Pancreas (tissue), 10 donors: ENCODE measurements around the gene CDCA7L. TPM values are rescaled to one million over a fixed set of nuclear protein-coding genes. Genes with fewer than 3 reads are reported as not detected.

Experiments used
- ATAC-seq, 4 donors: fragments of 200-7000 bp; cut with Tn5 transposase; one replicate each; pipeline versions ENCODE4 v1.8.0 to v1.9.1; 2020; ENCODE audit warnings: mild to moderate bottlenecking in 4 of 4, moderate library complexity in 4 of 4
- DNase-seq, 6 donors: peaks; one replicate each; pipeline ENCODE4 v3.0.0-alpha.2; 2020
- FAIRE-seq: peaks from 2 replicates; lab custom pipeline; 2012; peaks lifted over from hg19 to GRCh38; lab: Jason Lieb, UNC
- H3K27ac ChIP-seq, 4 donors: fragments of 200-600 bp; sonication (generic); 1 replicate in 3 of 4; 2 replicates in 1 of 4; pipeline versions ENCODE4 v1.5.0 to v1.8.0; 2020
- H3K27me3 ChIP-seq, 4 donors: fragments of 200-600 bp; one replicate each; pipeline ENCODE4 v1.8.0; 2021
- H3K36me3 ChIP-seq, 3 donors: fragments of 200-600 bp; sonication (generic) in 1 of 3; one replicate each; pipeline versions ENCODE4 v1.5.0 to v1.8.0; 2020 to 2021
- H3K4me1 ChIP-seq, 3 donors: fragments of 200-600 bp; one replicate each; pipeline ENCODE4 v1.8.0; 2021
- H3K4me3 ChIP-seq, 4 donors: fragments of 200-600 bp; sonication (generic) in 2 of 4; one replicate each; pipeline versions ENCODE4 v1.5.0 to v1.8.0; 2020 to 2021
- H3K9me3 ChIP-seq, 4 donors: fragments of 200-600 bp; one replicate each; pipeline ENCODE4 v1.8.0; 2021
- WGBS, 2 donors: extraction: QIAGEN DNeasy Blood & Tissue Kit; methylation state at CpG; one replicate each; pipeline ENCODE4 v1.1.7; 2013; 5-methylcytosine and 5-hydroxymethylcytosine counted together
- intact Hi-C, 3 donors: fragments of 100-400 bp; cut with DNase I; formaldehyde crosslinking; loops; one replicate each; pipeline versions ENCODE4 v1.11.1 to v1.14.2; 2022
- polyA plus RNA-seq, 2 donors: library from polyadenylated mRNA; stranded (reverse); fragments of 200-250 nt; gene quantifications; one replicate each; pipeline ENCODE4 v1.2.3, GENCODE V29; 2013
- total RNA-seq, 6 donors: library from RNA; stranded (reverse); fragmentation: NEBNext Ultra II Directional in 4 of 6; extraction: Animal tissue kit (Norgen Biotek cat#: 25700) in 4 of 6; gene quantifications; one replicate each; pipeline versions ENCODE4 v1.2.1 to v1.2.4, GENCODE V29; 2021 to 2023
- TF ChIP-seq, protein P1 (sequence below), 4 donors: fragments of 200-600 bp; sonication (generic) in 3 of 4; IDR thresholded peaks; one replicate each; pipeline versions ENCODE4 v1.5.0 to v1.8.0; 2021; ENCODE audit warnings: antibody characterized with exemption in 4 of 4
- donor health status: healthy with polysubstance abuse.
- donor health status: DM: no; HTN: no; CAD: no; lungs with moderate emphysema.
- donor health status: DM: no; HTN: no; CAD: no.
- donor health status: control.
- donor health status: control.
- donor health status: Bipolar disorder and iron deficiency.
- donor health status: DM: yes; HTN: yes; CAD: no.
- donor health status: DM: no; HTN: no; CAD: no.
- donor health status: DM: no; HTN: no; CAD: no.
- donor health status: DM: yes; HTN: yes; CAD: no.

CDCA7L gene
- total and polyA plus RNA-seq, 8 donors, result 6.7 to 27.2 (median 19.9) TPM

DNA sequence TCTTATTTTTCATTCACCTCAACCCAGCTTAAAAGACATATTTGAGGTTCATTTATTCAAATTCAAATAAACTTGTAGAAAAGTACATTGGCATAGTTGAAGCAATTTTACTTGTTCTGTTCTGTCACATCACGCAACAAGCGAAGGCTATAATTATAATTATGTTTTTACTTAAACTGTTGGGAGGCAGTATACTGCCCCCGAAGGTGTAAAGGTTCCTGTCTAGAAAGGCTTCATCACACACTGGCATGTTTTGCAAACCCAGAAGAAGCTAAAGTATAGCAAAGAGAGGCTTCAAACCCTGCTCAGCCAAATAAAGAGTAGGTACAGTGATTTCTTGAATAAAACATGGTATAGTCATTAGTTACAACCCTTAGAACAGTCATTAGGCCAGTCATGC lies 62.6 kb downstream of the CDCA7L start:
- no peaks in the 10 kb centered on the region for H3K9me3 ChIP-seq
- no peak overlapping the region for H3K27ac ChIP-seq
- intact Hi-C loops, result no loop called here
- WGBS, 2 donors, result 94 to 95% methylated on average over 3 of the region's 3 CpGs
- no peaks in the 10 kb centered on the region for H3K27me3 ChIP-seq
- TF ChIP-seq, protein P1, sequence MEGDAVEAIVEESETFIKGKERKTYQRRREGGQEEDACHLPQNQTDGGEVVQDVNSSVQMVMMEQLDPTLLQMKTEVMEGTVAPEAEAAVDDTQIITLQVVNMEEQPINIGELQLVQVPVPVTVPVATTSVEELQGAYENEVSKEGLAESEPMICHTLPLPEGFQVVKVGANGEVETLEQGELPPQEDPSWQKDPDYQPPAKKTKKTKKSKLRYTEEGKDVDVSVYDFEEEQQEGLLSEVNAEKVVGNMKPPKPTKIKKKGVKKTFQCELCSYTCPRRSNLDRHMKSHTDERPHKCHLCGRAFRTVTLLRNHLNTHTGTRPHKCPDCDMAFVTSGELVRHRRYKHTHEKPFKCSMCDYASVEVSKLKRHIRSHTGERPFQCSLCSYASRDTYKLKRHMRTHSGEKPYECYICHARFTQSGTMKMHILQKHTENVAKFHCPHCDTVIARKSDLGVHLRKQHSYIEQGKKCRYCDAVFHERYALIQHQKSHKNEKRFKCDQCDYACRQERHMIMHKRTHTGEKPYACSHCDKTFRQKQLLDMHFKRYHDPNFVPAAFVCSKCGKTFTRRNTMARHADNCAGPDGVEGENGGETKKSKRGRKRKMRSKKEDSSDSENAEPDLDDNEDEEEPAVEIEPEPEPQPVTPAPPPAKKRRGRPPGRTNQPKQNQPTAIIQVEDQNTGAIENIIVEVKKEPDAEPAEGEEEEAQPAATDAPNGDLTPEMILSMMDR (IDR thresholded peaks at IDR 0.05), result no peak
- H3K4me3 ChIP-seq, result no peak overlapping the region
- DNase-seq, result no peak
- ATAC-seq, result no peak
- no peak for FAIRE-seq
- no peaks in the 10 kb centered on the region for H3K36me3 ChIP-seq
- H3K4me1 ChIP-seq, result no peaks in the 10 kb centered on the region

DNA sequence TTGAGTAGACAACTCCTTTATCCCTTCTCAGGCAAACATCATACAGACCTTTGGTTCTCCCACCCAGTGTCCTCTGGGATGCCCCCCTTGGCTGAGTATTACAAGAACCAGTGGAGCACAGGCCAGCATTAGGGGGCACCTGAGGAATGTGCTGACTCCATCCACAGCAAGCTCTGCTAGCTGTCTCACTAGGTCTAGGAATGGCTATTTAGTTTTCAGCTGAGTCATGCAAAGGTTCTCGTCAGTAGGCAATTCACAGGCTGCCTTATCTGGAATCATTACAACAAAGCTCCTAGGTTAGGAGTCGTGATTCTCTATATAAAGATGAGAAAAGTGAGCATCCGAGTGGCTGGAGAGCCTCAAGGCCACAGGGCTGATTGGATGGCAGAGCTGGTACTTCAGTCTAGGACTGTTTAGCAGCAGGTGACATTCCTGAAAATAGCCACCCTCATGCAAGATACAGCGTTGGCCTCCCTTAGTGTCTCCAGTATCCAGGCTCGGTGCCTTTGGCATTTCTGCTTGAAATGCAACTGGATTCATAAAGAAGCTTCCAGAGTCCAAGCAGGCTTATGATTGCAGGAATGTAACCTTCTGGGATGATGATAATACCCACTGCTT lies 75.8 kb downstream of the CDCA7L start:
- no peak for ATAC-seq
- Histone ChIP-seq H3K27ac (no peak overlapping the region), H3K9me3 (no peaks in the 10 kb centered on the region), H3K27me3 (no peaks in the 10 kb centered on the region), H3K36me3 (no peaks in the 10 kb centered on the region), H3K4me1 (no peaks in the 10 kb centered on the region), H3K4me3 (no peak overlapping the region)
- WGBS, 2 donors, result 37 to 52% methylated on average over 5 of the region's 5 CpGs
- no peak for FAIRE-seq
- intact Hi-C loops, result no loop called here
- no peak for DNase-seq
- TF ChIP-seq, protein P1 (IDR thresholded peaks at IDR 0.05), result no peak

DNA sequence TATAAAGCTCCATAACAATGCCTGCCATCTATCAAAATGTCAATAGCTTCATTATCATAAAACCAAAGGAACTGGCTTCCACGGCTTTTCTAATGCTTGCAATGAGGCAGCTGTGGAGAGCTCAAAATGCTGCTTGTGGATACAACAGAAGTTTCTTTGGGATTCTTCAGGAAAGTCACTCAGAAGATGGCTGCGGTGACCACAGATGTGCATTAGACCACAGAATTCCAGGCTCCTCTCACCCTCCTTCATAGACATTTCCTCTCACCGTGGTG lies 77.2 kb downstream of the CDCA7L start:
- no peaks in the 10 kb centered on the region for H3K9me3 ChIP-seq
- DNase-seq (no peak), ATAC-seq (no peak), FAIRE-seq (no peak)
- H3K27ac ChIP-seq, result no peak overlapping the region
- H3K27me3 ChIP-seq, result no peaks in the 10 kb centered on the region
- intact Hi-C loops, result no loop called here
- TF ChIP-seq, protein P1 (IDR thresholded peaks at IDR 0.05), result no peak
- H3K4me1 ChIP-seq, result no peaks in the 10 kb centered on the region
- WGBS, 2 donors, result 60 to 74% methylated on average over 3 of the region's 3 CpGs
- no peaks in the 10 kb centered on the region for H3K36me3 ChIP-seq
- H3K4me3 ChIP-seq, result no peak overlapping the region

DNA sequence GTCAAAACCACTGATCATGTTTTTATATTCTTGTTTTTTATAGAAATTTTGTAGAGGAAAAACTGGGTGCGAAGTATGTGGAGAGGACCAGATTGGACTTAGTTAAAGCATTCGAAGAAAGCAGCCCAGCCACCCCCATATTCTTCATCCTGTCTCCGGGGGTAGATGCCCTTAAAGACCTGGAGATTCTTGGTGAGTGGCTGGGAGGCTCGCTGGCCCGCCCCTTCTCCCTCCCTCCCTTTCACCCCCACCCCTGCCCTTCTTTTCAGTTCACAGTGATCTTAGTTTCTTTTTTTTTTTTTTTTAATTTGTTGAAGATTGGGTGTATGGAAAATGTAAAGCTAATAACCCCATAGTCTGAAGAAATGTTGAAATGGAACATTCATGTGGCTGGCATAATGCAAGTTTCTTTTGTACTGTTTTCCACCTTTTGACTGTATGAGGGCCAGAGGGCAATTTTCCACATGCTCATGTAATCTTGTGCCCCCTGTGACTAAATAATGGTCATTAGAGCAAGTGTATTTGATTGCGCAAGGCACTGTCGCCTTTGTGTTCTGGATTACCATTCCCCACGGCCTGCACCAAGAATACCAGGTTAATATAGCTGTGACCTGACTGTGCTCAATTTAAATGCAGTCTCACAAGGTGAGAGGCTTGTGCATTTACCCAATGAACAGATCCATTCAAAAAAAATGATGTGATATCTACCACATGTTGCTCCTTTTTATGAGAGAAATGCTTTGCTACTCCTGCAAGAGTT lies 77.7 kb downstream of the CDCA7L start:
- Histone ChIP-seq H3K4me3 (no peak overlapping the region), H3K36me3 (no peaks in the 10 kb centered on the region), H3K4me1 (no peaks in the 10 kb centered on the region), H3K9me3 (no peaks in the 10 kb centered on the region), H3K27ac (no peak overlapping the region), H3K27me3 (no peaks in the 10 kb centered on the region)
- intact Hi-C loops, result no loop called here
- TF ChIP-seq, protein P1 (IDR thresholded peaks at IDR 0.05), result no peak
- FAIRE-seq, result no peak
- no peak for DNase-seq
- WGBS, 2 donors, result 66 to 73% methylated on average over 8 of the region's 8 CpGs
- ATAC-seq, result no peak

DNA sequence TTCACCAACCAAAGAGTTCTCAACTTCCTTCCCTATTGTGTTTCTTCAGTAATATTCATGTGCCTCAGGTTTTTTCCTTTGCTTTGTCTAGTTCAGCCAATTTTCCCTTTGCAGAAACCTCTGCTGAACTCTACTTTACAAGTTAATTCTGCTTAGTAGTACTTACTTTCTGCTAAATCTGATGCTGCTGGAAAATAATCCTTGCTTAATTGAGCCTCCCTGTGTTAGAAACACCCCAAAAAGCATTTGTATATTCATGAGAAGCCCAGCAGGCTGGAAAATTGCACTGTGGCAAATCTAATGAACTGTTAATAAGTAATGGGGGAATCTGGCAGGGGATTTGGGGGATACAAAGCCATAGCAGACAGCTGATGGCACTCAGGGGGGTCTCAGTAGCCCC lies 78.5 kb downstream of the CDCA7L start:
- intact Hi-C loops, result no loop called here
- no peak for FAIRE-seq

More for the DNA sequence above, 78.5 kb downstream of the CDCA7L start:
- no peaks in the 10 kb centered on the region for H3K9me3 ChIP-seq
- no peak overlapping the region for H3K27ac ChIP-seq
- no peaks in the 10 kb centered on the region for H3K36me3 ChIP-seq
- no peaks in the 10 kb centered on the region for H3K4me1 ChIP-seq
- TF ChIP-seq, protein P1 (IDR thresholded peaks at IDR 0.05), result no peak
- H3K27me3 ChIP-seq, result no peaks in the 10 kb centered on the region
- H3K4me3 ChIP-seq, result no peak overlapping the region
- DNase-seq (no peak), ATAC-seq (no peak)
